Calu3 (cell line): ENCODE measurements around the gene TUBB1. TPM values are rescaled to one million over a fixed set of nuclear protein-coding genes. Genes with fewer than 3 reads are reported as not detected.

Source experiments
- BruUV-seq: library from RNA; stranded (reverse); fragments of 400-500 nt; replicated peaks from 2 replicates; lab custom pipeline; 2021; lab: Mats Ljungman, UMichigan
- CTCF ChIA-PET: fragments of 300-600 bp; sonication (Branson Sonifier 250); formaldehyde crosslinking; loops from one replicate; lab custom pipeline; 2022; ENCODE audit warnings: antibody characterized with exemption; lab: Charles Lee
- DNase-seq: peaks from one replicate; pipeline ENCODE4 v3.0.0; 2022
- H3K27ac Mint-ChIP-seq: one replicate; pipeline ENCODE4 v1.8.0; 2022; ENCODE audit warnings: mixed read lengths; ENCODE audit not compliant: unreplicated experiment
- H3K27me3 Mint-ChIP-seq: one replicate; pipeline ENCODE4 v1.8.0; 2022; ENCODE audit warnings: mixed read lengths; ENCODE audit not compliant: unreplicated experiment
- H3K36me3 Mint-ChIP-seq: one replicate; pipeline ENCODE4 v1.8.0; 2022; ENCODE audit warnings: mild to moderate bottlenecking, moderate library complexity, mixed read lengths; ENCODE audit not compliant: insufficient read depth, unreplicated experiment
- H3K4me1 Mint-ChIP-seq: one replicate; pipeline ENCODE4 v1.8.0; 2022; ENCODE audit warnings: mild to moderate bottlenecking, low read depth, mixed read lengths; ENCODE audit not compliant: unreplicated experiment
- H3K4me3 Mint-ChIP-seq: one replicate; pipeline ENCODE4 v1.8.0; 2022; ENCODE audit warnings: mild to moderate bottlenecking, low read depth, moderate library complexity, mixed read lengths; ENCODE audit not compliant: unreplicated experiment
- H3K9me3 Mint-ChIP-seq: one replicate; pipeline ENCODE4 v1.8.0; 2022; ENCODE audit warnings: low read depth, mixed read lengths; ENCODE audit not compliant: unreplicated experiment
- intact Hi-C: fragments of 100-400 bp; cut with micrococcal nuclease; formaldehyde crosslinking; loops from one replicate; pipeline ENCODE4 v1.10.0; 2022; ENCODE audit not compliant: unreplicated experiment
- total RNA-seq: library from RNA; stranded (reverse); gene quantifications from 2 replicates; pipeline ENCODE4 v1.2.3, GENCODE V29; 2022
- TF ChIP-seq, protein P1 (sequence below): fragments of 200-600 bp; IDR thresholded peaks from one replicate; pipeline ENCODE4 v1.8.0; 2022; ENCODE audit warnings: antibody characterized with exemption; ENCODE audit not compliant: unreplicated experiment

TUBB1 gene
- total RNA-seq, 1 experiment from 2014 or later = not detected

DNA sequence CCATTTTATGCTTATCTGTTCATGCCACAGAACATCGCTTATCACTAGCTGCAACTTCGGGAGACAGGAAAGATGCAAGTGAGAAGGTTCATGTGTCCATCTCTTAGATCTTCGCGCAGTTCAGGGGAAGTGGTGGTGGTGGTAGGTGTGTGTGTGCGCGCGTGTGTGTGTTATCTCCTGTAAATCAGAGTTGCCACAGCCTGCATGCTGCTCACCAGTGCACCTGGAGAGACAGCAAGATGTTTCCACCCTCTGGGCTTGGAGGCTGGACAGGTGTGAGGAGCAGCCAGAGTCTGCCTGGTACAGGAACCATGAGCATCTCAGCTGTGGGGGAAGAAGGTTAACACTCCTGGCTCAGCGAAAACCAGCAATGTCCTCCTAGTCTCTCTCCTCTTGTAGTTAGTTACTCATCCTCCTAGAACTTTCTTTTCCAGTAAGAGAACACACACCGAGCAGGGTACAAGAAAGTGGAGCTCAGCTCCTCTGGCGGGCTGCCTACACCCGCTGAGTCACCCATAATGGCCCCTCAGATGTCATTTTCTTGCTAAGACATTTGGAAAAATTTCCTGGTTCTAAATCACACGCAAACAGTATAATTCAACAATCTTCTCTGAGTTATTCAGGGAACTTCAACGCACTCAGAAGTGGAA lies 5.1 kb upstream of the TUBB1 start:
- no TSS peak for BruUV-seq

DNA sequence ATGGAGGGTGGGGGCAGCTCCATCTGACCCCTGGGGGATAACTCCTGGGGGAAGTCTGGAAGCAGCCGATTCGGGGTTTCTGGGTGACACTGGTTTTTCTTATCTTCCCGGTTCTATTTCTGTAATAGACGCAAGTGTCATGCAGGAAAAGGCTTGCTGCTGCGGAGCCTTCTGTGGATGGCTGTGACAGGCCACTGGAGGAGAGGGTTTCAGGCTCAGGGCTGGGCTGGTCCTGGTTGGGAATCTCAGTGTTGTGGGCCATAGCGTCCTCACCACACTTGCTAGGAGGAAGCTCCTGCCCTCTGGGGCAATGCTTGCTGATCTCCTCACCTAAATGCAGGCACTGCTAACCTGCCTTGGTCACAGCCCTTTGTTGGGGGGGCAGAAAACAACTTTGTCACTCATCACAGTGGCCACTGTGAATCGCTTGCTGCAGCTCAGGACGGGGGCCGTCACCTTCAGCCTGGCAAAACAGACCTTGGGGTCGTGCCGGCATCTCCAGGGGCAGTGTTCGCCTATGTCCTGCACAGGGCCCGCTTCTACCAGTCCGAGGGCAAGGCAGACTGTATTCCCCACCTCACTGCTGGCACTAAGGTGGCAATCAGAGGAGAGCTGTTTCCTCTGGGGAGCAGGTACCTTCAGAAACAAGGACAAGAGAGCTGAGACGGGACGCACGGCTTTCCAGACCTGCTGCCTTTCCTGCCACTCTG lies 4.4 kb upstream of the TUBB1 start:
- Mint-ChIP-seq H3K4me3 (no peak overlapping the region), H3K27ac (peak overlapping the region; percentile 48), H3K36me3 (peaks cover 23% of the 10 kb centered on the region), H3K9me3 (no peaks in the 10 kb centered on the region), H3K4me1 (peaks cover 48% of the 10 kb centered on the region), H3K27me3 (no peaks in the 10 kb centered on the region)
- CTCF ChIA-PET = no interaction called here
- intact Hi-C loops = no loop called here
- DNase-seq = no peak
- BruUV-seq = no TSS peak
- TF ChIP-seq, protein P1, sequence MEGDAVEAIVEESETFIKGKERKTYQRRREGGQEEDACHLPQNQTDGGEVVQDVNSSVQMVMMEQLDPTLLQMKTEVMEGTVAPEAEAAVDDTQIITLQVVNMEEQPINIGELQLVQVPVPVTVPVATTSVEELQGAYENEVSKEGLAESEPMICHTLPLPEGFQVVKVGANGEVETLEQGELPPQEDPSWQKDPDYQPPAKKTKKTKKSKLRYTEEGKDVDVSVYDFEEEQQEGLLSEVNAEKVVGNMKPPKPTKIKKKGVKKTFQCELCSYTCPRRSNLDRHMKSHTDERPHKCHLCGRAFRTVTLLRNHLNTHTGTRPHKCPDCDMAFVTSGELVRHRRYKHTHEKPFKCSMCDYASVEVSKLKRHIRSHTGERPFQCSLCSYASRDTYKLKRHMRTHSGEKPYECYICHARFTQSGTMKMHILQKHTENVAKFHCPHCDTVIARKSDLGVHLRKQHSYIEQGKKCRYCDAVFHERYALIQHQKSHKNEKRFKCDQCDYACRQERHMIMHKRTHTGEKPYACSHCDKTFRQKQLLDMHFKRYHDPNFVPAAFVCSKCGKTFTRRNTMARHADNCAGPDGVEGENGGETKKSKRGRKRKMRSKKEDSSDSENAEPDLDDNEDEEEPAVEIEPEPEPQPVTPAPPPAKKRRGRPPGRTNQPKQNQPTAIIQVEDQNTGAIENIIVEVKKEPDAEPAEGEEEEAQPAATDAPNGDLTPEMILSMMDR = no peak

More for the DNA sequence above, 5.1 kb upstream of the TUBB1 start:
- DNase-seq = no peak
- no peak overlapping the region for H3K4me3 Mint-ChIP-seq
- H3K9me3 Mint-ChIP-seq = no peaks in the 10 kb centered on the region
- H3K4me1 Mint-ChIP-seq = peaks cover 51% of the 10 kb centered on the region
- peaks cover 21% of the 10 kb centered on the region for H3K36me3 Mint-ChIP-seq
- TF ChIP-seq, protein P1 = no peak
- no peaks in the 10 kb centered on the region for H3K27me3 Mint-ChIP-seq
- intact Hi-C loops = no loop called here
- CTCF ChIA-PET = no interaction called here
- peak overlapping the region; percentile 48 for H3K27ac Mint-ChIP-seq

DNA sequence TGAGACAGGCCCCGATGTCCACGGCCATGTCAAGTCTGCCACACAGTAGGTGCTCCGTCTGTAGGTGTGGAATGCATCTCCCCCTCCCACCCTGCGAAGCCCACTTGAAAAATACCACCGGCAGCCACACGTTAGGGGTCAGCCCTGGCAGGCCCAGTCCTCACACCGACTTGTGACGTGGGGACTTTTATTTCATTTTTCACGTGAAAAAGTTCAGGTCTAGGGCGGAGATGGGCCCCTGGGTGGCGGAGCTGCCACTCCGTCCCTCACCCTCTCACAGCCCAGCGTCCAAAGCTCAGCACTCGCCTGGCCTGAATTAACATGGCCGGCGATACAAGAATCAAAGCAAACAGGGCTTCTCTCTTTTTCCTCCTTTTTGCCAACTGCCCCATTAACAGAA lies 3.8 kb upstream of the TUBB1 start:
- Mint-ChIP-seq H3K4me1 (peaks cover 42% of the 10 kb centered on the region), H3K27ac (no peak overlapping the region), H3K4me3 (no peak overlapping the region), H3K36me3 (peaks cover 18% of the 10 kb centered on the region), H3K9me3 (no peaks in the 10 kb centered on the region), H3K27me3 (no peaks in the 10 kb centered on the region)
- TF ChIP-seq, protein P1 = no peak
- intact Hi-C loops = no loop called here
- CTCF ChIA-PET = no interaction called here
- DNase-seq = no peak
- no TSS peak for BruUV-seq

DNA sequence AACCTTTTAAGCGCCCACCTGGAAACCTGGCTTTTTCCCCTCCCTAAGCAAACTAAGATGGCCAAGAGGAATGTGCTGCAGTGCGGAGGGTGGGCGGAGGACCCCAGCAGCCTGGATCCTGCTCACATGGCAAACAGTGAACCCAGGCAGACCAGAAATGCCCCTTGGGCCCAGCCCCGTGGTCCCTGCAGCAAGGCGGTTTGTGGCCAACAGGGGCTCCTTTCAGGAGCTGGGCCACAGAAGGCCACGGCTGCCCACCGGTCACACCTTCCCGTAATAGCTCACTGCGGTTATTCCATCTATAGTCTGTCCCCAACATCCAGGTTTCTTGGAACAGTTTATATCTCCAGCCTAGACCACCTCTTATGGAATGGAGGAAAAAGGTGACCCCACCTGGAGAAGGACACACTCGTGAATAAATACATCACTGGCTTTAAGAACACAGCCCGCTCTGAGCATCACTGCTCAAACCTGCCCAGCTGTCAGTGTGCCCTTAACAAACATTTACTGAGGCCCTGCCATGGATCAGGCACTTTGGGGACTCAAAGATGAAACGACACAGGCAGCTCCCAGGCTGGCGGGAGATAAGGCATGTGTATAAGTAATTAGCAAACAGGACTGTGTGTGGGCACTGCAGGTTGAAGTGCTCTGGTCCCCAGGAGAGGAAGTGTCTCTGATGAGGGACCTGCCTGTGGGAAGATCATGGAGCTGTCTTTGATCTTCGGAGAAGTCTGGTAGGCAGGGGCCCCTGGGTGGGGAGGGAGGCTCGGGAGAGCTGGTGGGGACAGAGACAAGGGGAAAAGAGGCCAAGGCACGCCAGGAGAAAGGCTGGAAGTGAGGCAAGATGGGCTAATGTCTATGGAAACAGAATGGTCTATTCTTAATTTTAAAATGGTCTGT lies 3.2 kb upstream of the TUBB1 start:
- TF ChIP-seq, protein P1 = no peak
- intact Hi-C loops = no loop called here
- CTCF ChIA-PET = no interaction called here
- Mint-ChIP-seq H3K4me1 (peaks cover 36% of the 10 kb centered on the region), H3K36me3 (peaks cover 14% of the 10 kb centered on the region), H3K4me3 (no peak overlapping the region), H3K27me3 (no peaks in the 10 kb centered on the region), H3K27ac (no peak overlapping the region), H3K9me3 (no peaks in the 10 kb centered on the region)
- BruUV-seq = no TSS peak
- no peak for DNase-seq
